Putamen (tissue), 1 donor: ENCODE data around the gene NID2.

Experiments
- DNase-seq: peaks from one replicate; pipeline ENCODE4 v3.0.0-alpha.2; 2016; ENCODE audit warnings: low spot score

NID2 gene

GRCh38 chr14:52079239-52079959 lies 10.5 kb upstream of the NID2 start:
- DNase-seq, result no peak

GRCh38 chr14:52078721-52079120 lies 9.9 kb upstream of the NID2 start:
- no peak for DNase-seq

GRCh38 chr14:52078095-52078531 lies 9.3 kb upstream of the NID2 start:
- no peak for DNase-seq

GRCh38 chr14:52077256-52077979 lies 8.6 kb upstream of the NID2 start:
- no peak for DNase-seq

- DNase-seq, result no peak
These were observed 7.5 kb upstream of the NID2 start for GRCh38 chr14:52076334-52076733.

GRCh38 chr14:52075371-52075770 lies 6.5 kb upstream of the NID2 start:
- DNase-seq, result no peak

DNA sequence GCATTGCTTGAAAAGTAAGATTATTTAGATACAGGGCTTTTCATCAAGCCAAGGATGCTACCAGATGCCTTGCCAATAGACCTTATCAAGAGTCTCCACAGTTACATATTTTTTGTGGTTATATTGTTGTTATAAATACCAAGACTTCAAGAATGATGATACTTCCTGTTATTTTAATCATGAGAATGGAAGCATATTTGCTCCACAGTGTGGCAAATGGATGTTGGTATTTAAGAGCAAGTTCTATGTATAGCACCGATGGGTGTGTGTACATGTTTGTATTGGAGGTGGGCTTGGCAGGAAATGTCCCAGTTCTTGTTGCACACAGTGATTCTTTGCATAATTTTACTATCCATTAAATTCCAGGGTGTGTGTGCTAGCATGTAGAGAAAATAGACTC lies 4.4 kb upstream of the NID2 start:
- DNase-seq, result no peak

GRCh38 chr14:52072266-52072780 lies 3.5 kb upstream of the NID2 start:
- no peak for DNase-seq

DNA sequence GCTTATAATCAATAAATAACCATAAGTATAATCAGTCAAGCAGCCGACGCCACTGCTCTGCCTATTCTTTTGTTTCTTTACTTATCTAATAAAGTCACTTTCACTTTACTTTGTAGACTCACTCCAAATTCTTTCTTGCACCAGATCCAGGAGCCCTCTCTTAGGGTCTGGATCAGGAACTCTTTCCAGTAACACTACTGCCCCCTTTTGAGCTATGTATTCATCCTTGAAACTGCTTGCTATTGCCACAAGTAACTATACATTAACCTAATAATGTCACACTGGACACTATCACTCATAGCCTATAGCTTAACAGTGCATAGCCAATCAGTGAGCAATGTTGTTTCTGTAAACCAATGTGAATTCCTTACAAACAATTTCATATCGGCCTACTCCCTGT lies 2.8 kb upstream of the NID2 start:
- no peak for DNase-seq

DNA sequence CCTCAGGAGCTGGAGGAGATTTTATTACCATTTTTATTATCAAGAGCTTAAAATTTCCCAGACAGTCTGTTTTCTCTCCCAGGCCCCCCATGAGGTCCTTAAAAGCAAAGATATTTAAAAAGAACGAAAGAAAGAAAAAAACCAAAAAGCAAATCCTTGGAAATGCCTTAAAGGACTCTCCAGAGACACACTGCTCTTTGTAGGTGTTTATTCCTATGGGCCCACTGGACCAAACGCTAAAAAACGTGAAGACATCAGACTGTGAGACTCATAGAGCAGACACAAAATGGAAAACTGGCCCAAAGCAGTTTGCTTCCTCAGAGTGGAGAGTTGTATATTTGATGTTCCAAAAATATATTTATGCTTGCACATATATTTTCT lies 1.2 kb upstream of the NID2 start:
- DNase-seq, result no peak

DNA sequence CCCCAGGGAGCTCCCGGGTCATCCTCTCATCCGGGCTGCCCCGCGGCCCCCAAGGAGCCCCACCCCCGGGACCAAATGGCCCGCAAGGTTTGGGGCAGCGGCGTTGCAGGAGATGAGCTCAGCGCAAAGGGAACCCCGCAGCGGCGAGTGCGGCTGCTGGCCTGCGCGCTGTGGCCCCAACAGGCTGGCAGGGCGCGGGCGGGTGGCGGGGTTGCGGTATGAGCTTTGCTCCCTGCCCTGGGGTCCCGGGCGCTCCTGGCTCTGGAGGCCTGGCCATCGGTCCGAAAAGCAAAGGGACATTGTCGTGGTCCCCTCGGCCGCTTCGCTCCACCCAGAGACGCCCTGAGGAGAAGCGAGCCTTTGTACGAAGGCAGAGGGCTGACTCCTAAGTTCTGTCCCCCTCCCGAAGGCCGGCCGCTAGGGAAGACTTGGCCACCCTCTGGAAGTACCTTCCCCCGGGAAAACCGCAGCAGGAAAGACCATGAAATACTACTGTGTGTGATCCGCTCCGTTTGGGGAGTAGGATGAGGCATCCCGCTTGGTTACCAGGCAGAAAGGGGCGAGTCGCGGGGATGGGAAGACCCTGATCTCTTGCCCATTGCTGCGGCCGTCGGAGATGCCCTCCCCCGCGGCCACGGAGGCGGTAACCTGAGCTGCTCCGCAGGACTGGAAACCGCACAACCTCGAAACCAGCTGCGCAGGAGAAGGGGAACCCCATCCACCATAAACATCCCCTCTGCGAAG lies 620 bp upstream of the NID2 start:
- DNase-seq, result no peak

GRCh38 chr14:52067873-52068614 lies 815 bp downstream of the NID2 start:
- no peak for DNase-seq

DNA sequence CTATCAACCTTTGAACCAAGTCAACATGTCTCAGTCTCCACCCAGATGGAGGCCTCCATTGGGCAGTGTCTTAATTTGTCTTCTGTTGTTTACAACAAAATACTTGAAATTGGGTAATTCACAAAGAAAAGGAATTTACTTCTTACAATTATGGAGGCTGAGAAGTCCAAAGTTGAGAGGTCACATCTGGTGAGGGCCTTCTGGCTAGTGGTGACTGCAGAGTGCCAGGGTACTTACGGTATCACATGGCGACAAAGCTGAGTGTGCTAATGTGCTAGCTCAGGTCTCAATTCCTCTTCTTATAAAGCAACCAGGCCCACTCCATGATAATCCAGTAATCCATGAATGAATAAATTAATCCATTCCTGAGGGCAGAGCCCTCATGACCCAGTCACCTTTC lies 4.7 kb downstream of the NID2 start:
- no peak for DNase-seq

- DNase-seq, result no peak
These were observed 5.8 kb downstream of the NID2 start for GRCh38 chr14:52063052-52063462.

DNA sequence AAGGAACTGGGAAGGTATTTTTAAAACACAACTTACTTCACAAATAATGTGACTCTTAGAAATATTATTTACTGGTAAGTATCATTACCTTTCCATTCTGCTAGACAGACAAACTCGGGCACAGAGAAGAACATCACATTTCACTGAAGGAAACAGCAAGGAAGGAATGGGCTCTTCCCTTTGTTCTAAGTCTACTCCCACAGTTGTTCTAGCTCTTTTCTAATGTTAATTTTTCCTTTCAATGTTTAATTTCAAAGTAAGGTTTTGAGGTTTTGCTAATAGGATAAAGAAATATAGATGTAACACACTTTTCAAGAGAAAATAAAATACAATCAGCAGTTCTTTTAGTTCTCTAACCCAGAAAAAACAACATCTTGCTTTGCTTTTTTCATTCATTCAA lies 7.0 kb downstream of the NID2 start:
- no peak for DNase-seq

GRCh38 chr14:52061390-52061789 lies 7.5 kb downstream of the NID2 start:
- DNase-seq, result no peak

GRCh38 chr14:52060080-52060479 lies 8.8 kb downstream of the NID2 start:
- DNase-seq, result no peak

GRCh38 chr14:52059649-52060048 lies 9.2 kb downstream of the NID2 start:
- no peak for DNase-seq

GRCh38 chr14:52058341-52058740 lies 10.5 kb downstream of the NID2 start:
- no peak for DNase-seq

DNA sequence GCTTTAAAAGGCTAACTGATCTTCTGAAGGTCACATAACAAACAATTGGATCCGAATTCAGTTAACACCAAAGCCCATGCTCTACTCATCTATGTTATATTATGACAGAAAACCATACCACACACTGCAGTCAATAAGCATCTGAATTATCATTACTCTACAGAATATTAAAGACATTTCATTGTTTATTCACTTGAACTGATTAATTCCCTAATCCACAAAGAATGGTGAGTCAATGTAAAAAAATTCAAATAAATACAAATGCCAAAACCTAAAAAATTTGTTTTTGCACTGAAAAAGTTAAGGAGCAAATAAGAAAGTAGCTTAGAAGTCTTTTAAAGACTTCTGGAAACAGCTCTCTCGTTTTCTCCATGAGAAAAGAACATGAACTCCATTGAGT lies 13.7 kb downstream of the NID2 start:
- DNase-seq, result no peak

- DNase-seq, result no peak
These were observed 14.2 kb downstream of the NID2 start for GRCh38 chr14:52054678-52055077.

DNA sequence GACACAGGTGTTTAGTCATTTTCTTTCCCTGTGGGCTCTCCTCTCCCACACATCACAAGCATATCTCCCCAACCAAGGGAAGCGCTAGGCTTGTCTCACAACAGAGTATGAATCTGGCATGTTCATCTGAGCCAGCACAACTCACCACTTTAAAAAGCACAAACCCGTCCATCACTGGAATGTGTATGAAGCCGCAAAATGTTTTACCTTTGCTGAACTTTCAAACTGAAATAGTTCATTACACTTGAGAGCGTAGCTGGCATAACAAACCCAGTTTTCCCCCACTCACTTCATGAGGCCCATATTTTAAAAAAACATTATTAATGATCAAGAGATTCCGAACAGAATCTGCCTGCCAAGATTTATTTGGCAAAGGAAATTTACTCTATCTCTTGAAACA lies 15.8 kb downstream of the NID2 start:
- no peak for DNase-seq
